HT1080 (cell line): ENCODE measurements around the gene PAPSS1. TPM values are rescaled to one million over a fixed set of nuclear protein-coding genes. Genes with fewer than 3 reads are reported as not detected.

Source experiments
- DNase-seq: peaks from one replicate; pipeline ENCODE4 v3.0.0-alpha.2; 2015; ENCODE audit warnings: low read depth
- total RNA-seq: library from RNA; depleted of rRNA; stranded (reverse); fragments of >200 nt; shearing (Covaris generic); gene quantifications from 2 replicates; pipeline ENCODE4 v1.2.3, GENCODE V29; 2014

PAPSS1 gene
- total RNA-seq, 1 experiment from 2014 or later: 48.9 TPM

GRCh38 chr4:107629318-107629717, 90.7 kb downstream of the PAPSS1 start:
- DNase-seq: no peak

GRCh38 chr4:107625391-107625902, 94.6 kb downstream of the PAPSS1 start:
- DNase-seq: no peak

GRCh38 chr4:107624024-107624423, 96.0 kb downstream of the PAPSS1 start:
- no peak for DNase-seq

- DNase-seq: no peak
Measured at GRCh38 chr4:107622006-107622405, 98.0 kb downstream of the PAPSS1 start.

DNA sequence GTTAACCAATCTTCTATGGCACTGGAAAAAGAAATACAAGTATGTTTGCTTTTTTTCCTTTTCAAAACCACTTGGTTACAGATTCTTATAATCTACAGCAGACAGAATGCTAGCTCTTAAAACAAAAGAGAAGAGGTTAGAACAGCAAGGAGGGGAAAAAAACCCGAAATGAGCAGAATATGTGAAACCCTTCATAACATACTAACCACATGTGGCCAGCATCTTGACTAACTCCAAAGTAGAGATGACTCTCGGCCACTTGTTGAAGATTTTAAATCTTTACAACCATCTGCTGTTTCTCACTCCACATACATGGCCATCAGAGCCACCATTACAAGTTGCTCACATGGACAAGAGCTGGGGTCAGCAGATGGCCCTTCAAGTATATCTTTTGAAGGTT, 100.3 kb downstream of the PAPSS1 start:
- DNase-seq: no peak

GRCh38 chr4:107619066-107619465, 101.0 kb downstream of the PAPSS1 start:
- DNase-seq: peak; percentile 10

GRCh38 chr4:107618656-107619055, 101.4 kb downstream of the PAPSS1 start:
- no peak for DNase-seq

- peak; percentile 24 for DNase-seq
Measured at GRCh38 chr4:107616838-107617389, 103.1 kb downstream of the PAPSS1 start.

GRCh38 chr4:107615809-107616208, 104.2 kb downstream of the PAPSS1 start:
- DNase-seq: no peak

GRCh38 chr4:107603430-107603829, 116.6 kb downstream of the PAPSS1 start:
- no peak for DNase-seq

GRCh38 chr4:107600983-107601382, 119.1 kb downstream of the PAPSS1 start:
- no peak for DNase-seq

- no peak for DNase-seq
Measured at GRCh38 chr4:107600436-107600835, 119.6 kb downstream of the PAPSS1 start.

GRCh38 chr4:107599841-107600240, 120.2 kb downstream of the PAPSS1 start:
- DNase-seq: no peak

DNA sequence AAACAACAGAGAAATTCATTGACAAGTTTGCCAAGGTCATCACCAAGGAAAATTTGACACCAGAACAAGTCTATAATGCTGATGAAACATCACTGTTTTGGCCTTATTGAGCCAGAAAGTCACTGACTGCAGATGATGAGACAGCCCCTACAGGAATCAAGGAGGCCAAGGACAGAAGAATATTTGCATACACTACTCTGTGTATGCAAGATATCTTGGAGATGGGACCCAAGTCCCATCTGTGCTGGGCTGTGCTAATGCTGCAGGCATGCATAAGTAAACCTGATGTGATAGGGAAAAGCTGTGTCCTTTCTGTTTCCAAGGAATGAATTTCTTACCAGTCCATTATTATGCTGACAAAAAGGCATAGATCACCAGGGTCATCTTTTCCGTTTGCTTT, 126.8 kb downstream of the PAPSS1 start:
- no peak for DNase-seq

GRCh38 chr4:107592519-107592918, 127.5 kb downstream of the PAPSS1 start:
- DNase-seq: no peak

- no peak for DNase-seq
Measured at GRCh38 chr4:107589269-107589668, 130.8 kb downstream of the PAPSS1 start.

GRCh38 chr4:107586371-107586770, 133.7 kb downstream of the PAPSS1 start:
- DNase-seq: no peak

- DNase-seq: no peak
Measured at GRCh38 chr4:107579099-107579498, 140.9 kb downstream of the PAPSS1 start.

DNA sequence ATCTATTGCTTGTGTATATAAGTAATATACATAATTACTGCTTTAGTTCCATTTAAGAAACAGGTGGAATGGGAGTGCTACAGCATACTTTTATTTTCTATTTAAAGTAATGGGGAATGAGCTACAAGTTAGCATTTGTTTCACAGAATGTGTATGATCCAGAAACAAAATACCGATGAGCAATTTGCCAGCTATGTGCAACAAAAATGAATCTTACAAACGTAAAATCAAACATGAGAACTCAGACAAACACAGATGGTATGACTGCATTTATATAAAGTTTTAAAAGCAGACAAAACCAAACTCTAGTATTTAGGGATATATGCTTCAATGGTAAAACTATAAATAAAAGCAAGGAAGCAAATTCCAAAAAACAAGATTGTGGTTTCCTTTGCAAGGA, 141.7 kb downstream of the PAPSS1 start:
- no peak for DNase-seq

DNA sequence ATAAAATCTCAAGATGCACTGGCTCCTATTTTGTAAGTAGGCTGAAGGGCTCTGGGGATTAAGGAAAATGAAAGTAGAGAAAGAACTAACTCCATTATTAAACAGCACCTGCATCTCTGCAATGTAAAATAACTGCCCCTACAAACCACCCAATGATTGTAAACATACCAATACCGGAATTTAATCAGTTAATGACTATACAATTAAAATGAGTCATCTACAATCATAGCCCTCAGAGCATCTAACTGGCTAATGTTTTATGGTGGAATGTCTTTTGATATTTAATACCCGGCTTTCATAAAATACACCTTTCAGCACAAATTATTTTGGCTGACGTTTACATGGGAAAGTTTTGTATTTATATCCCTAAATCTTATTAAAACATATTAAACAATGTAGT, 142.3 kb downstream of the PAPSS1 start:
- no peak for DNase-seq

DNA sequence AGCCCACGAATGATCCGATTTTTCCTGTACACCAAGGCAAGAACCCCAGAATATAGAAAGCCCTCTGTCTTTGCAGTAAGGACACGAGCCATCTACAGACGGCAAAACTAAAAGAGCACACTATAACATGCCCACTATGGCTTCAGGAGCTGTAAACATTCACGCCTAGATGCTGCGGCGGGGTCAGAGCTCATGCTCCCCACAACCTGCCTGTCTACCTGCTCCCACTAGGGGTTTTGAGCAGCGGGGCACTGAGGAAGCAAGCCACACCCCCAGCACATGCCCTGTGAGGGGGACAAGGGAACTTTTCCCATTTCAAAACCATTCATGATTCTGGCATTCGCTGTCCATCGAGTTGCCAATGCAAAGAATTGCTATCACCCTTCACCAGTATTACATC, 144.8 kb downstream of the PAPSS1 start:
- no peak for DNase-seq

DNA sequence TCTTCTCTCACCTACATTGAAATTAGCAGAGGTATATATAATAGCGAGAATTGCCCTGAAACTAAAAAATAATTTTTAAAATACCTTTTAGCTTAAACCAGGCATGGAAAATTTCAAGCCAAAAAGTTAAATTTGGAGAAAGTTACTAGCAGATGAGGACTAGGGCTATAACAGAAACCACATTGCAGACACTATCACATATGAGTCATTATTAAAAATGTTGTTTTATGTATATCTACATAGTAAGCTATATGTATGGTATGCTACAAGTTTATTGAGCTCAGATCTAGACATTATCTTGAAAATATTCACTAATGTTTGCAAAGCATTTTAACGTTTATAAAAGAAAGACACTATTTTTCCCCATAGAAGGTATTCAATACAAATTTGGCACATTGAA, 147.8 kb downstream of the PAPSS1 start:
- no peak for DNase-seq

GRCh38 chr4:107570952-107571351, 149.1 kb downstream of the PAPSS1 start:
- DNase-seq: no peak

DNA sequence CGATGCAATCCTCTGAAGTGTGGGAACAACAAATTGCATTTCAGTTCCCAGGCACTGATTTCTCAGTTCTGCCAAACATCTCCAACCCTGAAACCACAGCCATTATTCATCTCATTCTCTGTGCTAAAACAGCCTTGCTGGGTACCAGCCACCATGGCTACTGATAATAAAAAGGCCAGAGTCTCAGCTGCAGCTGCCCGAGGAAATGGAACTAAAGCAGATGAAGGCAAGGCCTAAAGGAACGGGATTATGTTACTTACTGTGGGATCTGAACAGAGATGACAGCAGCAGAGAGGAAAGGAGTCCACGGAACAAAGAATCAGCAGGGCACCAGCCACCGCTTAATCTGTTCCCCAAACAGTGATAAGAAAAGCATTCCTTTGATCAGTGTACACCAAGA, 155.7 kb downstream of the PAPSS1 start:
- no peak for DNase-seq
